GM21529 (cell line): Measurements from ENCODE around the gene NSL1.

Experiments used
- ATAC-seq: cut with Tn5 transposase; IDR thresholded peaks from one replicate; pipeline ENCODE4 v1.9.1; 2021; ENCODE audit not compliant: unreplicated experiment

Gene NSL1

GRCh38 chr1:212687811-212688210 is 103.8 kb downstream of the NSL1 start:
- no peak for ATAC-seq

GRCh38 chr1:212686591-212686990 is 105.0 kb downstream of the NSL1 start:
- no peak for ATAC-seq

- no peak for ATAC-seq
Measured at GRCh38 chr1:212686069-212686468, 105.5 kb downstream of the NSL1 start.

- no peak for ATAC-seq
Measured at GRCh38 chr1:212685429-212685828, 106.1 kb downstream of the NSL1 start.

GRCh38 chr1:212684521-212685090 is 107.0 kb downstream of the NSL1 start:
- no peak for ATAC-seq

- ATAC-seq, result no peak
Measured at GRCh38 chr1:212684076-212684475, 107.5 kb downstream of the NSL1 start.

- peak; percentile 64 for ATAC-seq
Measured at GRCh38 chr1:212683357-212683722, 108.2 kb downstream of the NSL1 start.

GRCh38 chr1:212680680-212681389 is 110.7 kb downstream of the NSL1 start:
- ATAC-seq, result no peak

- ATAC-seq, result peak; percentile 70
Measured at GRCh38 chr1:212678456-212679410, 112.8 kb downstream of the NSL1 start.

GRCh38 chr1:212677573-212677972 is 114.0 kb downstream of the NSL1 start:
- no peak for ATAC-seq

- no peak for ATAC-seq
Measured at GRCh38 chr1:212677136-212677535, 114.4 kb downstream of the NSL1 start.
